ENCODE measurements around the gene COMMD3.

The COMMD3 gene

GRCh38 chr10:22319980-22320558 is 3.9 kb downstream of the COMMD3 start:
- DNase-seq (ENCODE audit: low read depth, low spot score): no peak

- DNase-seq (ENCODE audit: low read depth, low spot score): peak; percentile 90
Observed at GRCh38 chr10:22320591-22321155, 4.5 kb downstream of the COMMD3 start, which contains the start of gene BMI1. TSS of gene BMI1 (plus strand) at chr10:22321099. CDS start at chr10:22326450, 5,351 bp downstream.

- DNase-seq (ENCODE audit: low read depth, low spot score): peak; percentile 89
Observed at GRCh38 chr10:22321156-22321923, 5.2 kb downstream of the COMMD3 start.

GRCh38 chr10:22321924-22322640 is 5.9 kb downstream of the COMMD3 start:
- peak; percentile 52 for DNase-seq (ENCODE audit: low read depth, low spot score)

GRCh38 chr10:22322641-22323160 is 6.5 kb downstream of the COMMD3 start:
- DNase-seq (ENCODE audit: low read depth, low spot score): no peak

GRCh38 chr10:22323538-22324305 is 7.5 kb downstream of the COMMD3 start:
- peak; percentile 16 for DNase-seq (ENCODE audit: low read depth, low spot score)

GRCh38 chr10:22324413-22324812 is 8.2 kb downstream of the COMMD3 start:
- DNase-seq (ENCODE audit: low read depth, low spot score): no peak

GRCh38 chr10:22324893-22325271 is 8.7 kb downstream of the COMMD3 start:
- DNase-seq (ENCODE audit: low read depth, low spot score): no peak

- DNase-seq (ENCODE audit: low read depth, low spot score): peak; percentile 83
Observed at GRCh38 chr10:22325272-22326144, 9.3 kb downstream of the COMMD3 start.

GRCh38 chr10:22326145-22326702 is 10.0 kb downstream of the COMMD3 start:
- no peak for DNase-seq (ENCODE audit: low read depth, low spot score)

- no peak for DNase-seq (ENCODE audit: low read depth, low spot score)
Observed at GRCh38 chr10:22329150-22329549, 13.0 kb downstream of the COMMD3 start.

- DNase-seq (ENCODE audit: low read depth, low spot score): no peak
Observed at GRCh38 chr10:22332116-22332692, 16.0 kb downstream of the COMMD3 start.

- DNase-seq (ENCODE audit: low read depth, low spot score): no peak
Observed at GRCh38 chr10:22333167-22333974, 17.2 kb downstream of the COMMD3 start.

GRCh38 chr10:22333975-22334282 is 17.7 kb downstream of the COMMD3 start:
- DNase-seq (ENCODE audit: low read depth, low spot score): no peak

- peak; percentile 48 for DNase-seq (ENCODE audit: low read depth, low spot score)
Observed at GRCh38 chr10:22334414-22335172, 18.4 kb downstream of the COMMD3 start.

GRCh38 chr10:22335173-22335933 is 19.2 kb downstream of the COMMD3 start:
- DNase-seq (ENCODE audit: low read depth, low spot score): peak; percentile 70

GRCh38 chr10:22338185-22338900 is 22.2 kb downstream of the COMMD3 start:
- DNase-seq (ENCODE audit: low read depth, low spot score): no peak
